Liver (tissue), 9 donors: ENCODE measurements around the gene MAP3K9. TPM values are rescaled to one million over a fixed set of nuclear protein-coding genes. Genes with fewer than 3 reads are reported as not detected.

Experiments used
- DNase-seq: peaks from one replicate; pipeline ENCODE4 v3.0.0-alpha.2; 2017; ENCODE audit warnings: low spot score
- H3K27ac ChIP-seq, 2 donors: one replicate each; pipeline ENCODE4 v1.7.0; 2013; ENCODE audit warnings: inconsistent platforms in 2 of 2, low read length in 2 of 2, control low read depth in 1 of 2, low read depth in 1 of 2, mild to moderate bottlenecking in 1 of 2
- H3K27me3 ChIP-seq, 4 donors: one replicate each; pipeline versions ENCODE4 v1.6.1 to v1.7.0; 2013; ENCODE audit warnings: low read length in 3 of 4, inconsistent platforms in 1 of 4, mild to moderate bottlenecking in 1 of 4, moderate library complexity in 1 of 4; ENCODE audit not compliant: control insufficient read depth in 4 of 4, insufficient read depth in 4 of 4
- H3K36me3 ChIP-seq, 4 donors: one replicate each; pipeline versions ENCODE4 v1.6.1 to v1.7.0; 2013; ENCODE audit warnings: low read length in 3 of 4, mild to moderate bottlenecking in 3 of 4, low read depth in 1 of 4, moderate library complexity in 1 of 4; ENCODE audit not compliant: control insufficient read depth in 4 of 4, insufficient read depth in 3 of 4
- H3K4me1 ChIP-seq, 4 donors: one replicate each; pipeline versions ENCODE4 v1.6.1 to v1.7.0; 2013; ENCODE audit warnings: low read length in 3 of 4, mild to moderate bottlenecking in 3 of 4, moderate library complexity in 1 of 4; ENCODE audit not compliant: control insufficient read depth in 4 of 4, insufficient read depth in 4 of 4
- H3K4me3 ChIP-seq, 3 donors: one replicate each; pipeline versions ENCODE4 v1.6.1 to v1.7.0; 2013; ENCODE audit warnings: low read length in 3 of 3, control low read depth in 1 of 3, low read depth in 1 of 3, mild to moderate bottlenecking in 1 of 3
- H3K9ac ChIP-seq, 2 donors: one replicate each; pipeline ENCODE4 v1.7.0; 2013; ENCODE audit warnings: low read length in 2 of 2, mild to moderate bottlenecking in 2 of 2, moderate library complexity in 2 of 2, control low read depth in 1 of 2, low read depth in 1 of 2
- H3K9me3 ChIP-seq, 4 donors: one replicate each; pipeline versions ENCODE4 v1.6.1 to v1.7.0; 2013; ENCODE audit warnings: low read length in 3 of 4; ENCODE audit not compliant: control insufficient read depth in 4 of 4
- ATF3 ChIP-seq: IDR thresholded peaks from 2 replicates; pipeline ENCODE4 v1.6.1; 2016; ENCODE audit warnings: antibody characterized with exemption
- CTCF ChIP-seq: fragments of 150-350 bp; IDR thresholded peaks from 2 replicates; pipeline ENCODE4 v1.5.1; 2017; ENCODE audit warnings: improper control_type of control experiment, low read depth, low read length; ENCODE audit not compliant: missing input control
- EGR1 ChIP-seq, 2 donors: IDR thresholded peaks; 2 replicates each; pipeline ENCODE4 v1.6.1; 2016 to 2018; ENCODE audit warnings: antibody characterized with exemption in 2 of 2, low read depth in 2 of 2
- FOXA1 ChIP-seq: IDR thresholded peaks from 2 replicates; pipeline ENCODE4 v1.6.1; 2016; ENCODE audit warnings: antibody characterized with exemption
- FOXA2 ChIP-seq: IDR thresholded peaks from 2 replicates; pipeline ENCODE4 v1.6.1; 2016; ENCODE audit warnings: antibody characterized with exemption
- HNF4A ChIP-seq, 2 donors: conservative IDR thresholded peaks; 2 replicates each; pipeline ENCODE4 v1.6.1; 2016; ENCODE audit warnings: antibody characterized with exemption in 2 of 2, mild to moderate bottlenecking in 2 of 2
- HNF4G ChIP-seq: IDR thresholded peaks from 2 replicates; pipeline ENCODE4 v1.6.1; 2016; ENCODE audit warnings: antibody characterized with exemption
- JUND ChIP-seq, 2 donors: IDR thresholded peaks; 2 replicates each; pipeline ENCODE4 v1.6.1; 2016; ENCODE audit warnings: antibody characterized with exemption in 2 of 2
- MAX ChIP-seq: IDR thresholded peaks from 2 replicates; pipeline ENCODE4 v1.6.1; 2016; ENCODE audit warnings: antibody characterized with exemption
- NR2F2 ChIP-seq: IDR thresholded peaks from 2 replicates; pipeline ENCODE4 v1.6.1; 2016; ENCODE audit warnings: antibody characterized with exemption
- RAD21 ChIP-seq, 2 donors: IDR thresholded peaks; 2 replicates each; pipeline ENCODE4 v1.6.1; 2016; ENCODE audit warnings: antibody characterized with exemption in 2 of 2, mild to moderate bottlenecking in 2 of 2
- RXRA ChIP-seq, 2 donors: IDR thresholded peaks; 2 replicates each; pipeline ENCODE4 v1.6.1; 2017 to 2018; ENCODE audit warnings: antibody characterized with exemption in 2 of 2, mild to moderate bottlenecking in 1 of 2
- SP1 ChIP-seq: IDR thresholded peaks from 2 replicates; pipeline ENCODE4 v1.6.1; 2018; ENCODE audit warnings: antibody characterized with exemption, mild to moderate bottlenecking
- TAF1 ChIP-seq: conservative IDR thresholded peaks from 2 replicates; pipeline ENCODE4 v1.6.1; 2016; ENCODE audit warnings: antibody characterized with exemption, mild to moderate bottlenecking
- YY1 ChIP-seq: IDR thresholded peaks from 2 replicates; pipeline ENCODE4 v1.6.1; 2016; ENCODE audit warnings: antibody characterized with exemption, mild to moderate bottlenecking
- ZBTB33 ChIP-seq: IDR thresholded peaks from 2 replicates; pipeline ENCODE4 v1.6.1; 2016; ENCODE audit warnings: antibody characterized with exemption
- WGBS: extraction: QIAGEN DNeasy Blood & Tissue Kit; methylation state at CpG from one replicate; pipeline ENCODE4 v1.1.7; 2013; 5-methylcytosine and 5-hydroxymethylcytosine counted together
- polyA plus RNA-seq, 2 donors: library from polyadenylated mRNA; stranded (reverse) in 1 of 2; unstranded in 1 of 2; fragments of 200-250 nt in 1 of 2; fragments of >200 nt in 1 of 2; fragmentation: Nextera tagmentation in 1 of 2; extraction: Ambion mirVana in 1 of 2; gene quantifications; one replicate each; pipeline versions ENCODE4 v1.2.1 to v1.2.3, GENCODE V29; 2013 to 2015
- total RNA-seq, 2 donors: library from RNA; depleted of rRNA; stranded (reverse); fragments of >200 nt; gene quantifications; one replicate each; pipeline ENCODE4 v1.2.3, GENCODE V29; 2014
- donor health status: healthy.
- donor health status: healthy.
- donor health status: healthy.
- donor health status: healthy.
- donor health status: healthy.

The MAP3K9 gene
- total and polyA plus RNA-seq, 4 donors: 0.65 to 5.2 (median 0.80) TPM

- Histone ChIP-seq H3K36me3 (no peaks in the 10 kb centered on the region), H3K4me1 (no peaks in the 10 kb centered on the region), H3K4me3 (no peak overlapping the region), H3K27me3 (no peaks in the 10 kb centered on the region), H3K9ac (no peak overlapping the region), H3K9me3 (no peaks in the 10 kb centered on the region), H3K27ac (no peak overlapping the region)
- no peak for DNase-seq
- TF ChIP-seq RXRA (IDR thresholded peaks at IDR 0.05) (no peak), JUND (IDR thresholded peaks at IDR 0.05) (no peak), FOXA2 (no peak), CTCF (no peak), YY1 (no peak), NR2F2 (no peak), ATF3 (no peak), RAD21 (IDR thresholded peaks at IDR 0.05) (no peak), SP1 (no peak), HNF4G (no peak), TAF1 (no peak), ZBTB33 (no peak), MAX (no peak), HNF4A (conservative IDR thresholded peaks at IDR 0.05) (no peak)
- WGBS: 85% methylated on average over 6 of the region's 6 CpGs
Measured at GRCh38 chr14:70707138-70708038, 101.9 kb downstream of the MAP3K9 start.

GRCh38 chr14:70706177-70706576 lies 103.1 kb downstream of the MAP3K9 start:
- Histone ChIP-seq H3K9me3 (no peaks in the 10 kb centered on the region), H3K4me1 (no peaks in the 10 kb centered on the region), H3K27me3 (no peaks in the 10 kb centered on the region), H3K36me3 (no peaks in the 10 kb centered on the region), H3K4me3 (no peak overlapping the region), H3K9ac (no peak overlapping the region), H3K27ac (no peak overlapping the region)
- TF ChIP-seq FOXA1: no peak
- TF ChIP-seq RXRA (IDR thresholded peaks at IDR 0.05): no peak
- no peak for TF ChIP-seq CTCF
- TF ChIP-seq HNF4A (conservative IDR thresholded peaks at IDR 0.05): no peak
- no peak for TF ChIP-seq ZBTB33
- TF ChIP-seq YY1: no peak
- no peak for TF ChIP-seq EGR1 (IDR thresholded peaks at IDR 0.05; ENCODE audit: low read depth in 2 of 2)
- TF ChIP-seq FOXA2: no peak
- TF ChIP-seq NR2F2: no peak
- TF ChIP-seq JUND (IDR thresholded peaks at IDR 0.05): no peak
- TF ChIP-seq TAF1: no peak
- no peak for TF ChIP-seq ATF3
- TF ChIP-seq RAD21 (IDR thresholded peaks at IDR 0.05): no peak
- no peak for DNase-seq
